Fibroblast of mammary gland (primary cell): ENCODE results near the gene IQCM.
"Not testable (repeated sequence)": the region's sequence is repeated elsewhere in the genome, so short reads cannot be mapped to it uniquely, and the experiment has no call there.

Experiments used
- DNase-seq: peaks from one replicate; pipeline ENCODE4 v3.0.0-alpha.2; 2010; ENCODE audit warnings: low read depth
- H3K4me3 ChIP-seq: 2 replicates; pipeline ENCODE4 v1.5.1; 2011; ENCODE audit warnings: low read depth, mild to moderate bottlenecking, low read length, moderate library complexity; ENCODE audit not compliant: control insufficient read depth
- CTCF ChIP-seq: conservative IDR thresholded peaks from 2 replicates; pipeline ENCODE4 v1.5.1; 2011; ENCODE audit warnings: low read depth, low read length, inconsistent platforms; ENCODE audit not compliant: control insufficient read depth, insufficient read depth

IQCM gene

GRCh38 chr4:149518471-149518870 is 297.2 kb downstream of the IQCM start:
- no peak overlapping the region for H3K4me3 ChIP-seq
- no peak for TF ChIP-seq CTCF
- no peak for DNase-seq

- no peak for TF ChIP-seq CTCF
- no peak for DNase-seq
These were observed 302.6 kb downstream of the IQCM start for GRCh38 chr4:149513081-149513480.

GRCh38 chr4:149512501-149512900 is 303.1 kb downstream of the IQCM start:
- DNase-seq = peak; percentile 43
- no peak for TF ChIP-seq CTCF
- H3K4me3 ChIP-seq = no peak overlapping the region

More at GRCh38 chr4:149513081-149513480, 302.6 kb downstream of the IQCM start:
- H3K4me3 ChIP-seq = no peak overlapping the region

- TF ChIP-seq CTCF = peak; percentile 1
- no peak overlapping the region for H3K4me3 ChIP-seq
- DNase-seq = no peak
These were observed 303.9 kb downstream of the IQCM start for GRCh38 chr4:149511558-149512298.

GRCh38 chr4:149507309-149507708 is 308.3 kb downstream of the IQCM start:
- not testable (repeated sequence) for H3K4me3 ChIP-seq, DNase-seq

- H3K4me3 ChIP-seq = no peak overlapping the region
- no peak for DNase-seq
- TF ChIP-seq CTCF = no peak
These were observed 314.8 kb downstream of the IQCM start for GRCh38 chr4:149500806-149501205.

- no peak overlapping the region for H3K4me3 ChIP-seq
- TF ChIP-seq CTCF = no peak
- DNase-seq = no peak
These were observed 315.9 kb downstream of the IQCM start for GRCh38 chr4:149499726-149500125.
